ENCODE data around the gene TNFRSF1B.

Gene TNFRSF1B

DNA sequence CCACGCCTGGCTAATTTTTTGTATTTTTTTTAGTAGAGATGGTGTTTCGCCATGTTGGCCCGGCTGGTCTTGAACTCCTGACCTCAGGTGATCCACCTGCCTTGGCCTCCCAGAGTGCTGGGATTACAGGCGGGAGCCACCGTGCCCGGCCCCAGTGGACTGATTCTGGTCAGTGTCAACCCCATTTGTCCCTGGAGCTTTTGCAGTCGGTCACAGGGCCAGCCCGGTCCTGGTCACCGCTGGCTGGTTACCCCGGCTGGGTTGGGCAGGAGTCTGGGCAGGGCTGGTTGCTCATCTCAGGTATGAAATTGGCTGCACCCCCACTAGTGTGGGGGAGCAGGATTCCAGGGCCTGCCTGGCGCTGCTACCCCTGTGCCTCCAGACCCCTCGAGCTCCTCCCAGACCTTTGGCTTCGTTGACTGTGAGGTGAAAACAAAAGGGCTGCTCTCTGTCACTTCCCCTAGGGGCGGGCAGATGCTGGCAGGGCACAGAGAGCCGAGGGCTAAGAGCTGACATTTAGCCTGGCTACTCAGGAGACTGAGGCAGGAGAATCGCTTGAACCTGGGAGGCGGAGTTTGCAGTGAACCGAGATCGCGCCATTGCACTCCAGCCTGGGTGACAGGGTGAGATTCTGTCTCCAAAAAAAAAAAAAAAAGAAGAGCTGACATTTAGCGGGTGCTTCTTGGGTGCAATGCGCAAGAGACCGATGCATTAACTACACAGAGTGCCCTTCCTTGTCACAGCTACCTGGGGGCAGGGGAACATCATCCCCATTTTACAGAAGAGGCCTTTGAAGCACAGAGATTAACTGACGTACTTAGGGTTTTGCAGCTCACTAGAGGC is 10.6 kb downstream of the TNFRSF1B start:
- TF ChIP-seq, protein P1, sequence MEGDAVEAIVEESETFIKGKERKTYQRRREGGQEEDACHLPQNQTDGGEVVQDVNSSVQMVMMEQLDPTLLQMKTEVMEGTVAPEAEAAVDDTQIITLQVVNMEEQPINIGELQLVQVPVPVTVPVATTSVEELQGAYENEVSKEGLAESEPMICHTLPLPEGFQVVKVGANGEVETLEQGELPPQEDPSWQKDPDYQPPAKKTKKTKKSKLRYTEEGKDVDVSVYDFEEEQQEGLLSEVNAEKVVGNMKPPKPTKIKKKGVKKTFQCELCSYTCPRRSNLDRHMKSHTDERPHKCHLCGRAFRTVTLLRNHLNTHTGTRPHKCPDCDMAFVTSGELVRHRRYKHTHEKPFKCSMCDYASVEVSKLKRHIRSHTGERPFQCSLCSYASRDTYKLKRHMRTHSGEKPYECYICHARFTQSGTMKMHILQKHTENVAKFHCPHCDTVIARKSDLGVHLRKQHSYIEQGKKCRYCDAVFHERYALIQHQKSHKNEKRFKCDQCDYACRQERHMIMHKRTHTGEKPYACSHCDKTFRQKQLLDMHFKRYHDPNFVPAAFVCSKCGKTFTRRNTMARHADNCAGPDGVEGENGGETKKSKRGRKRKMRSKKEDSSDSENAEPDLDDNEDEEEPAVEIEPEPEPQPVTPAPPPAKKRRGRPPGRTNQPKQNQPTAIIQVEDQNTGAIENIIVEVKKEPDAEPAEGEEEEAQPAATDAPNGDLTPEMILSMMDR (IDR thresholded peaks at IDR 0.05; ENCODE audit: insufficient read depth, low read depth, low read length, missing control alignments), result no peak
- DNase-seq (ENCODE audit: low read depth), result no peak
- H3K4me3 ChIP-seq (ENCODE audit: low read length), result no peak overlapping the region

DNA sequence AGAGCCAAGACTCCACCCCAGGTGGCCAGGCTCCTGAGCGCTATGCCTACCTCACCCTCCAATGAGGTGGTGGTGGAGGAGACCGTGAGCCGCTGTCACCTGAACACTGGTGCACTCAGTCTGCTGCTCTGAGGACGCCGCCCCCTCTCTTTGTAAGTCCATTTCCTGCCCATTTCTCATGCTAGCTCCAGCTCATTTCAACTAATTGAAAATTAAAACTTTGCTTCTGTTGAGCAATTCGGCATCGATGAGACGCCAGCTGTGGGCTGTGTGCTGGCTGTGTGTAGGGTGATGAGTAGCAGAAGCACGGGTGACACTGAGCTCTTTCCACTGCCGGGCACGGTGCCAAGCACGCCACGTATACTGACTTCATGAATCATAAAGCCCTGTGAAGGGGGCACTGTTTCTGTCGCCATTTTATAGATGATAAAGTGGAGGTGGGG is 11.2 kb downstream of the TNFRSF1B start:
- TF ChIP-seq, protein P1 (IDR thresholded peaks at IDR 0.05; ENCODE audit: insufficient read depth, low read depth, low read length, missing control alignments), result no peak
- H3K4me3 ChIP-seq (ENCODE audit: low read length), result no peak overlapping the region
- peak; percentile 48 for DNase-seq (ENCODE audit: low read depth)

DNA sequence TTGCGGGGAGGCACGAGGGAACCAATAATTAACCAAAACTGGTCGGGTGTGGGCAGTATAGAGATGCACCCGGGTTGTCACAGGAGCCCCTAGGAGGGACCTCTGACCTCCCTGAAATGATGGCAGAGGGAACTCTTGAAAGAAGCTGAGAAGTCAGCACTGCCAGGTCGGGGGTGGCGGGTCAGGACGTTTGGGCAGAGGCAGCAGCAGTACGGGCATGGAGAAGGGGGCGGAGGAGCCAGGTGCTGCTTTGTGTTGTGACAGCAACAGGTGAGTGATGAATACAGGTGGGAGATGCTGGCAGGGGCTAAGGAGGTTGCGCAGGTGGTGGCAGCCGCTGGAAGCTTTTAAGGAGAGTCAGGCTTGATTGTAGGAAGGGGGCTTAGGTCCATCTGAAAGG is 11.7 kb downstream of the TNFRSF1B start:
- TF ChIP-seq, protein P1 (IDR thresholded peaks at IDR 0.05; ENCODE audit: insufficient read depth, low read depth, low read length, missing control alignments), result no peak
- DNase-seq (ENCODE audit: low read depth), result no peak
- H3K4me3 ChIP-seq (ENCODE audit: low read length), result no peak overlapping the region

DNA sequence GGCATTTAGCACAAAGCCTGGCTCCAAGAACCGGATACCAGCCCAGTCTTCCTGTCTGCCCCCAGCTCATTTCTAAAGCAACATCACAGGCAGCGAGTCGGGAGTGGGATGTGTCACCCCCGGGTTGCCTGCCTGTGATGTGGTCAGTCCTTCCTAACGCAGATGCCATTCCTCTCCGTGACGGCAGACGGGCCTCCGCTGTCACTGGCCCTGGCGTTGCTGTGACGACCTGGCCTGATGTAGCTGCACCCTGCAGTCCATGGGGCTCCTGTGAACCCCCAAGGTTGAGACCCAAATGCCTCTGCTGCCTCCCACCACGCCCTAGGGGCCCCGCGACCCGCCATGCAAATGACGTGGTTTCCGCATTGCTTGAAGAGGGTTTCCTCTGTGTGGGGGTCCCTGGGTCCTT is 12.3 kb downstream of the TNFRSF1B start:
- H3K4me3 ChIP-seq (ENCODE audit: low read length), result no peak overlapping the region
- TF ChIP-seq, protein P1 (IDR thresholded peaks at IDR 0.05; ENCODE audit: insufficient read depth, low read depth, low read length, missing control alignments), result no peak
- DNase-seq (ENCODE audit: low read depth), result no peak

DNA sequence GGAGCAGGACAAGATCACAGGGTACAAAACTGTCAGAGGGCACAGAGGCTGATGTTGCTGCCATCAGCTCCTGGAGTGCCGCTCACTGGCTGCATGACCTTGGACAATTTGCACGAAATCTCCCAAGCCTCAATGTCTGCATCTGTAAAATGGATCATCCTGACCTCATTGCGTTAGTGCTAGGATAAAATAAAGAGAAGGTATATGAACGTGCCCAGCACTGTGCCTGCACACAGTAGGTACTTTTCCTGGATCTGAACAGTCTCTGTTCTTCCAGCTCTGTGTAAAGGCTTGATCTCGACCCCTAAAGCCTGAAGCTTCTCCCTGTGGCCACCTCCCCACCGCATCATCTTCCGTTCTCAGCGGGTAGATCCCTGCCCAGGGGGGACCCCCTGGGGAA is 12.9 kb downstream of the TNFRSF1B start:
- TF ChIP-seq, protein P1 (IDR thresholded peaks at IDR 0.05; ENCODE audit: insufficient read depth, low read depth, low read length, missing control alignments), result no peak
- no peak overlapping the region for H3K4me3 ChIP-seq (ENCODE audit: low read length)
- no peak for DNase-seq (ENCODE audit: low read depth)

DNA sequence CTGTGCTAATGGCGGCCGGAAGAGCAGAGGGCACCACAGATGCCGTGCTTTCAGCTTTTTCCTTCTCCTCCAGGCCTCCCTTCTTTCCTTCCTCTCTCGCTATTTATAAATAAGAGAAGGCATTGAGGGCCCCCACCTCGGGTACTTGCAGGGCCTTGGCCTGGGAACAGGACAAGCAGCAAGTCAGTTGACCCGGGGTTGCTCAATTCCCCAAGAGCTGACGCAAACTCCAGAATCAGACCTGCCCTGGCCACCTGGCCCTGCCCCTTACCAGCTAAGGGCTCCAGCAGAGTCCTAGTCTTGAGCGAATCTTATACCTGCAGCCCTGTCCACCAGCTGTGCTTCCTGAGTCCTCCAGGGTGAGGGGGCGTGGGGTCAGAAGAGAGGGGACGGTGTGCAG is 13.5 kb downstream of the TNFRSF1B start:
- DNase-seq (ENCODE audit: low read depth), result no peak
- H3K4me3 ChIP-seq (ENCODE audit: low read length), result no peak overlapping the region
- TF ChIP-seq, protein P1 (IDR thresholded peaks at IDR 0.05; ENCODE audit: insufficient read depth, low read depth, low read length, missing control alignments), result no peak

DNA sequence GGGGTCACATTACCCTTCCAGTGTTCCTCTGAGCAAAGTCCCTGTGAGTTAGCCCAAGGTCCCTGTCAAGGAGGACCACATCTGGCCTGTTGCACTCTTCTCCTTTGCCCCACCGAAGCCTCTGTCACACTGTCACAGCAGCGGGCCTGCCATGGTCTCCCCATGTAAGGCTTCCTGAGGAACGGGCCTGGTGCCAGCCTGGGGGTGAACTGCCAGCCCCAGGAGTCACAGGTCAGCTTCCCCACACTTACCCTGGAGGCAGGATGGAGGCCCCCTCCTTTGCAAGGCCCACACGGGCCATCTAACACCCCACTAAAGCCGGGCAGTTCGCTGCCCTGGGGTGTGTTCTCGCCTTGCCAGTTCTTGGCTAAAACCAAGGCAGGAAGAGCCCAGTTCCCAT is 14.1 kb downstream of the TNFRSF1B start:
- H3K4me3 ChIP-seq (ENCODE audit: low read length), result no peak overlapping the region
- no peak for DNase-seq (ENCODE audit: low read depth)
- TF ChIP-seq, protein P1 (IDR thresholded peaks at IDR 0.05; ENCODE audit: insufficient read depth, low read depth, low read length, missing control alignments), result no peak
